Measurements from ENCODE around the gene COL20A1. TPM values are rescaled to one million over a fixed set of nuclear protein-coding genes. Genes with fewer than 3 reads are reported as not detected.

Gene COL20A1
- total and polyA plus RNA-seq, 2 of the 13 experiments (the other 11 are each of a cell fraction or from before 2014, with no cell fraction given), result not detected

DNA sequence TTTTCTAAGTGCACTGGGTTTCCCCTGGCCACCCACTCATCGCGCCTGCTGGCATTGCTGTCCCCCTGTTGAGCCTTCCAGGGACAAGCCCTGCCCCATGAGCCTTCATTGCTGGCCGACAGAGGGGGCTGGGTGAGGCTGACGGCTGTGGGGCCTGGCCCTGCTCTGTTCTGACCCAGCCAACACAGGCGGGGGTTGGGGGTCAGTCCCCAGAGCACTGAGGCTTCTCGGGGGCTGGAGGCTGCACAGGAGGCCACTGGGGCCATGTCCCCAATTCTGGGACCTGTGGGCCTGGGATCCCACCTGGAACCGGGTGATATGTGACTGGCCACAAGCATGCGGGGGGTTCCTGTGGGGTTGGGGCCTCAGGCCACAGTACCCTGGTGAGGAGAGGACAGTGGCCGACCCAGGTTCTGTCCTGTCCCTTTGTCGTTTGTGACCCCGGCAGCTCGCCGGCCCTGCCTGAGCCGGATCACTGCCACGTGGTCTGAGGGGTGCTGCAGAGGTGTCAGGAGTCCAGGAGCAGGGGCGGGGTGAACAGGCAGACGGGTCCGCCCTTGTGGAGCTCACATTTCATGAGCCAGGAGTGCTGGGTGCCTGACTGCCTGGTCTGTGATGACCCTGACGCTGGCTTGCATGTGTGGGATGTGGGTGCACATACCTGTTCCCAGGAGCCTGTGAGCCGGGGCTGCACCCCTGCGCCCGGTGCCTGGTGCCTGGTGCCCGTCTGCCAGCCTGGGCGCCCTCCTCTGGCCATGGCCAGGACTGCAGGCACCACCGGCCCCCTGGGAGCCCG is 2.1 kb upstream of the COL20A1 start (continued):
- TF ChIP-seq, protein P1, sequence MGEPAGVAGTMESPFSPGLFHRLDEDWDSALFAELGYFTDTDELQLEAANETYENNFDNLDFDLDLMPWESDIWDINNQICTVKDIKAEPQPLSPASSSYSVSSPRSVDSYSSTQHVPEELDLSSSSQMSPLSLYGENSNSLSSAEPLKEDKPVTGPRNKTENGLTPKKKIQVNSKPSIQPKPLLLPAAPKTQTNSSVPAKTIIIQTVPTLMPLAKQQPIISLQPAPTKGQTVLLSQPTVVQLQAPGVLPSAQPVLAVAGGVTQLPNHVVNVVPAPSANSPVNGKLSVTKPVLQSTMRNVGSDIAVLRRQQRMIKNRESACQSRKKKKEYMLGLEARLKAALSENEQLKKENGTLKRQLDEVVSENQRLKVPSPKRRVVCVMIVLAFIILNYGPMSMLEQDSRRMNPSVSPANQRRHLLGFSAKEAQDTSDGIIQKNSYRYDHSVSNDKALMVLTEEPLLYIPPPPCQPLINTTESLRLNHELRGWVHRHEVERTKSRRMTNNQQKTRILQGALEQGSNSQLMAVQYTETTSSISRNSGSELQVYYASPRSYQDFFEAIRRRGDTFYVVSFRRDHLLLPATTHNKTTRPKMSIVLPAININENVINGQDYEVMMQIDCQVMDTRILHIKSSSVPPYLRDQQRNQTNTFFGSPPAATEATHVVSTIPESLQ (CRISPR knock-in tag; conservative IDR thresholded peaks at IDR 0.05), result no peak
- TF ChIP-seq MYNN (CRISPR knock-in tag; IDR thresholded peaks at IDR 0.05; ENCODE audit: low read depth) (no peak), CHD2 (IDR thresholded peaks at IDR 0.05; ENCODE audit: low read depth, low read length) (no peak), SNAI1 (CRISPR knock-in tag; IDR thresholded peaks at IDR 0.05; ENCODE audit: borderline replicate concordance) (0 out of 2 replicates have a peak, but pooled peaks have one; percentile 76), ZNF292 (CRISPR knock-in tag; IDR thresholded peaks at IDR 0.05; ENCODE audit: borderline replicate concordance, low read depth) (no peak), GABPB1 (CRISPR knock-in tag; IDR thresholded peaks at IDR 0.05) (peak; percentile 61), ZNF737 (CRISPR knock-in tag; IDR thresholded peaks at IDR 0.05; ENCODE audit: borderline replicate concordance) (0 out of 2 replicates have a peak, but pooled peaks have one; percentile 89), YEATS2 (CRISPR knock-in tag; IDR thresholded peaks at IDR 0.05; ENCODE audit: borderline replicate concordance) (no peak), BORCS8-MEF2B (CRISPR knock-in tag; IDR thresholded peaks at IDR 0.05) (no peak), IKZF1 (IDR thresholded peaks at IDR 0.05) (no peak), DNMT3B (CRISPR knock-in tag; conservative IDR thresholded peaks at IDR 0.05) (no peak), MTA3 (CRISPR knock-in tag; IDR thresholded peaks at IDR 0.05) (no peak), SIX4 (CRISPR knock-in tag; IDR thresholded peaks at IDR 0.05) (no peak), RAD21 (CRISPR knock-in tag; IDR thresholded peaks at IDR 0.05) (peak; percentile 86), ZNF782 (CRISPR knock-in tag; IDR thresholded peaks at IDR 0.05; ENCODE audit: borderline replicate concordance) (no peak), SMAD1 (CRISPR knock-in tag; IDR thresholded peaks at IDR 0.05; ENCODE audit: borderline replicate concordance, low read depth) (no peak), ZNF7 (CRISPR knock-in tag; IDR thresholded peaks at IDR 0.05) (no peak), NONO (IDR thresholded peaks at IDR 0.05) (no peak), NONO (CRISPR knock-in tag; conservative IDR thresholded peaks at IDR 0.05) (peak; percentile 83), ZBTB7B (CRISPR knock-in tag; IDR thresholded peaks at IDR 0.05) (0 out of 2 replicates have a peak, but pooled peaks have one; percentile 44), ZNF44 (CRISPR knock-in tag; IDR thresholded peaks at IDR 0.05) (no peak)
- TF ChIP-seq, protein P2, sequence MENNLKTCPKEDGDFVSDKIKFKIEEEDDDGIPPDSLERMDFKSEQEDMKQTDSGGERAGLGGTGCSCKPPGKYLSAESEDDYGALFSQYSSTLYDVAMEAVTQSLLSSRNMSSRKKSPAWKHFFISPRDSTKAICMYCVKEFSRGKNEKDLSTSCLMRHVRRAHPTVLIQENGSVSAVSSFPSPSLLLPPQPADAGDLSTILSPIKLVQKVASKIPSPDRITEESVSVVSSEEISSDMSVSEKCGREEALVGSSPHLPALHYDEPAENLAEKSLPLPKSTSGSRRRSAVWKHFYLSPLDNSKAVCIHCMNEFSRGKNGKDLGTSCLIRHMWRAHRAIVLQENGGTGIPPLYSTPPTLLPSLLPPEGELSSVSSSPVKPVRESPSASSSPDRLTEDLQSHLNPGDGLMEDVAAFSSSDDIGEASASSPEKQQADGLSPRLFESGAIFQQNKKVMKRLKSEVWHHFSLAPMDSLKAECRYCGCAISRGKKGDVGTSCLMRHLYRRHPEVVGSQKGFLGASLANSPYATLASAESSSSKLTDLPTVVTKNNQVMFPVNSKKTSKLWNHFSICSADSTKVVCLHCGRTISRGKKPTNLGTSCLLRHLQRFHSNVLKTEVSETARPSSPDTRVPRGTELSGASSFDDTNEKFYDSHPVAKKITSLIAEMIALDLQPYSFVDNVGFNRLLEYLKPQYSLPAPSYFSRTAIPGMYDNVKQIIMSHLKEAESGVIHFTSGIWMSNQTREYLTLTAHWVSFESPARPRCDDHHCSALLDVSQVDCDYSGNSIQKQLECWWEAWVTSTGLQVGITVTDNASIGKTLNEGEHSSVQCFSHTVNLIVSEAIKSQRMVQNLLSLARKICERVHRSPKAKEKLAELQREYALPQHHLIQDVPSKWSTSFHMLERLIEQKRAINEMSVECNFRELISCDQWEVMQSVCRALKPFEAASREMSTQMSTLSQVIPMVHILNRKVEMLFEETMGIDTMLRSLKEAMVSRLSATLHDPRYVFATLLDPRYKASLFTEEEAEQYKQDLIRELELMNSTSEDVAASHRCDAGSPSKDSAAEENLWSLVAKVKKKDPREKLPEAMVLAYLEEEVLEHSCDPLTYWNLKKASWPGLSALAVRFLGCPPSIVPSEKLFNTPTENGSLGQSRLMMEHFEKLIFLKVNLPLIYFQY (CRISPR knock-in tag; IDR thresholded peaks at IDR 0.05; ENCODE audit: borderline replicate concordance), result no peak; the same call in 1 of the 2 replicates
- TF ChIP-seq, protein P3, sequence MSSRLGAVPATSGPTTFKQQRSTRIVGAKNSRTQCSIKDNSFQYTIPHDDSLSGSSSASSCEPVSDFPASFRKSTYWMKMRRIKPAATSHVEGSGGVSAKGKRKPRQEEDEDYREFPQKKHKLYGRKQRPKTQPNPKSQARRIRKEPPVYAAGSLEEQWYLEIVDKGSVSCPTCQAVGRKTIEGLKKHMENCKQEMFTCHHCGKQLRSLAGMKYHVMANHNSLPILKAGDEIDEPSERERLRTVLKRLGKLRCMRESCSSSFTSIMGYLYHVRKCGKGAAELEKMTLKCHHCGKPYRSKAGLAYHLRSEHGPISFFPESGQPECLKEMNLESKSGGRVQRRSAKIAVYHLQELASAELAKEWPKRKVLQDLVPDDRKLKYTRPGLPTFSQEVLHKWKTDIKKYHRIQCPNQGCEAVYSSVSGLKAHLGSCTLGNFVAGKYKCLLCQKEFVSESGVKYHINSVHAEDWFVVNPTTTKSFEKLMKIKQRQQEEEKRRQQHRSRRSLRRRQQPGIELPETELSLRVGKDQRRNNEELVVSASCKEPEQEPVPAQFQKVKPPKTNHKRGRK (CRISPR knock-in tag; IDR thresholded peaks at IDR 0.05), result 0 out of 2 replicates have a peak, but pooled peaks have one; percentile 58
